Measurements from ENCODE around the gene KRT86. TPM values are rescaled to one million over a fixed set of nuclear protein-coding genes. Genes with fewer than 3 reads are reported as not detected.

Gene KRT86
- total and polyA plus RNA-seq, 2 of the 8 experiments (the other 6 are each of a cell fraction or from before 2014, with no cell fraction given): 0.12 TPM; not detected in 1

GRCh38 chr12:52274521-52275120 is at the start of gene KRT86 (continued):
- TF ChIP-seq BCL11A (IDR thresholded peaks at IDR 0.05; ENCODE audit: low read depth in 2 of 2, low read length in 2 of 2): no peak
